ENCODE measurements around the gene PTK7.

DNA sequence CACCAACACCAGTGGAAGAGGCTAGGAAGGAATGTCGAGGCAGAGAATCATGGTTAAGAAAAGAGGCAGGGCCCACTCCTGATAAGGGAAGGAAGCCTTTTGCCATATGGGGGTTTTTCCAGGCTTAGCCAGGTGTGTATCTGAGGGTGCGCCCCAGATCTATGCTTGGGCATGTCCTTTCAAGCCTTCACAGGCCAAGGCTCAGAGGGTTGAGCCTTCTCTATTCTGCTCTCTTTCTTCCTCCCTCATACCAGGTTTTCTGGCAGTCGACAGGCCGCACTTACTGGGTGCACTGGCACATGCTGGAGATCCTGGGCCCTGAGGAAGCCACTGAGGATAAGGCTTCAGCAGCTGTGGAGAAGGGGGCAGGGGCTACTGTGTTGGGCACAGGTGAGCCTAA lies 110.6 kb downstream of the PTK7 start:
- TF ChIP-seq, protein P1, sequence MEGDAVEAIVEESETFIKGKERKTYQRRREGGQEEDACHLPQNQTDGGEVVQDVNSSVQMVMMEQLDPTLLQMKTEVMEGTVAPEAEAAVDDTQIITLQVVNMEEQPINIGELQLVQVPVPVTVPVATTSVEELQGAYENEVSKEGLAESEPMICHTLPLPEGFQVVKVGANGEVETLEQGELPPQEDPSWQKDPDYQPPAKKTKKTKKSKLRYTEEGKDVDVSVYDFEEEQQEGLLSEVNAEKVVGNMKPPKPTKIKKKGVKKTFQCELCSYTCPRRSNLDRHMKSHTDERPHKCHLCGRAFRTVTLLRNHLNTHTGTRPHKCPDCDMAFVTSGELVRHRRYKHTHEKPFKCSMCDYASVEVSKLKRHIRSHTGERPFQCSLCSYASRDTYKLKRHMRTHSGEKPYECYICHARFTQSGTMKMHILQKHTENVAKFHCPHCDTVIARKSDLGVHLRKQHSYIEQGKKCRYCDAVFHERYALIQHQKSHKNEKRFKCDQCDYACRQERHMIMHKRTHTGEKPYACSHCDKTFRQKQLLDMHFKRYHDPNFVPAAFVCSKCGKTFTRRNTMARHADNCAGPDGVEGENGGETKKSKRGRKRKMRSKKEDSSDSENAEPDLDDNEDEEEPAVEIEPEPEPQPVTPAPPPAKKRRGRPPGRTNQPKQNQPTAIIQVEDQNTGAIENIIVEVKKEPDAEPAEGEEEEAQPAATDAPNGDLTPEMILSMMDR (conservative IDR thresholded peaks at IDR 0.05; ENCODE audit: low read depth in 2 of 2): no peak
- TF ChIP-seq EZH2 (IDR thresholded peaks at IDR 0.05; ENCODE audit: low read depth, unreplicated experiment) (no peak), POLR2AphosphoS5 (IDR thresholded peaks at IDR 0.05; ENCODE audit: low read depth) (no peak), EZH2phosphoT487 (IDR thresholded peaks at IDR 0.05; ENCODE audit: unreplicated experiment) (no peak), JUNB (IDR thresholded peaks at IDR 0.05; ENCODE audit: unreplicated experiment) (no peak), CREB1 (CRISPR knock-in tag; IDR thresholded peaks at IDR 0.05; ENCODE audit: low read depth) (no peak), ZNF114 (CRISPR knock-in tag; IDR thresholded peaks at IDR 0.05) (no peak), ZNF331 (CRISPR knock-in tag; IDR thresholded peaks at IDR 0.05; ENCODE audit: low read depth) (no peak), STAT1 (IDR thresholded peaks at IDR 0.05; ENCODE audit: unreplicated experiment) (no peak)
- TF ChIP-seq, protein P2, sequence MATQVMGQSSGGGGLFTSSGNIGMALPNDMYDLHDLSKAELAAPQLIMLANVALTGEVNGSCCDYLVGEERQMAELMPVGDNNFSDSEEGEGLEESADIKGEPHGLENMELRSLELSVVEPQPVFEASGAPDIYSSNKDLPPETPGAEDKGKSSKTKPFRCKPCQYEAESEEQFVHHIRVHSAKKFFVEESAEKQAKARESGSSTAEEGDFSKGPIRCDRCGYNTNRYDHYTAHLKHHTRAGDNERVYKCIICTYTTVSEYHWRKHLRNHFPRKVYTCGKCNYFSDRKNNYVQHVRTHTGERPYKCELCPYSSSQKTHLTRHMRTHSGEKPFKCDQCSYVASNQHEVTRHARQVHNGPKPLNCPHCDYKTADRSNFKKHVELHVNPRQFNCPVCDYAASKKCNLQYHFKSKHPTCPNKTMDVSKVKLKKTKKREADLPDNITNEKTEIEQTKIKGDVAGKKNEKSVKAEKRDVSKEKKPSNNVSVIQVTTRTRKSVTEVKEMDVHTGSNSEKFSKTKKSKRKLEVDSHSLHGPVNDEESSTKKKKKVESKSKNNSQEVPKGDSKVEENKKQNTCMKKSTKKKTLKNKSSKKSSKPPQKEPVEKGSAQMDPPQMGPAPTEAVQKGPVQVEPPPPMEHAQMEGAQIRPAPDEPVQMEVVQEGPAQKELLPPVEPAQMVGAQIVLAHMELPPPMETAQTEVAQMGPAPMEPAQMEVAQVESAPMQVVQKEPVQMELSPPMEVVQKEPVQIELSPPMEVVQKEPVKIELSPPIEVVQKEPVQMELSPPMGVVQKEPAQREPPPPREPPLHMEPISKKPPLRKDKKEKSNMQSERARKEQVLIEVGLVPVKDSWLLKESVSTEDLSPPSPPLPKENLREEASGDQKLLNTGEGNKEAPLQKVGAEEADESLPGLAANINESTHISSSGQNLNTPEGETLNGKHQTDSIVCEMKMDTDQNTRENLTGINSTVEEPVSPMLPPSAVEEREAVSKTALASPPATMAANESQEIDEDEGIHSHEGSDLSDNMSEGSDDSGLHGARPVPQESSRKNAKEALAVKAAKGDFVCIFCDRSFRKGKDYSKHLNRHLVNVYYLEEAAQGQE (IDR thresholded peaks at IDR 0.05; ENCODE audit: unreplicated experiment): no peak
- TF ChIP-seq, protein P3, sequence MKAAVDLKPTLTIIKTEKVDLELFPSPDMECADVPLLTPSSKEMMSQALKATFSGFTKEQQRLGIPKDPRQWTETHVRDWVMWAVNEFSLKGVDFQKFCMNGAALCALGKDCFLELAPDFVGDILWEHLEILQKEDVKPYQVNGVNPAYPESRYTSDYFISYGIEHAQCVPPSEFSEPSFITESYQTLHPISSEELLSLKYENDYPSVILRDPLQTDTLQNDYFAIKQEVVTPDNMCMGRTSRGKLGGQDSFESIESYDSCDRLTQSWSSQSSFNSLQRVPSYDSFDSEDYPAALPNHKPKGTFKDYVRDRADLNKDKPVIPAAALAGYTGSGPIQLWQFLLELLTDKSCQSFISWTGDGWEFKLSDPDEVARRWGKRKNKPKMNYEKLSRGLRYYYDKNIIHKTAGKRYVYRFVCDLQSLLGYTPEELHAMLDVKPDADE (IDR thresholded peaks at IDR 0.05): no peak
- TF ChIP-seq, protein P4, sequence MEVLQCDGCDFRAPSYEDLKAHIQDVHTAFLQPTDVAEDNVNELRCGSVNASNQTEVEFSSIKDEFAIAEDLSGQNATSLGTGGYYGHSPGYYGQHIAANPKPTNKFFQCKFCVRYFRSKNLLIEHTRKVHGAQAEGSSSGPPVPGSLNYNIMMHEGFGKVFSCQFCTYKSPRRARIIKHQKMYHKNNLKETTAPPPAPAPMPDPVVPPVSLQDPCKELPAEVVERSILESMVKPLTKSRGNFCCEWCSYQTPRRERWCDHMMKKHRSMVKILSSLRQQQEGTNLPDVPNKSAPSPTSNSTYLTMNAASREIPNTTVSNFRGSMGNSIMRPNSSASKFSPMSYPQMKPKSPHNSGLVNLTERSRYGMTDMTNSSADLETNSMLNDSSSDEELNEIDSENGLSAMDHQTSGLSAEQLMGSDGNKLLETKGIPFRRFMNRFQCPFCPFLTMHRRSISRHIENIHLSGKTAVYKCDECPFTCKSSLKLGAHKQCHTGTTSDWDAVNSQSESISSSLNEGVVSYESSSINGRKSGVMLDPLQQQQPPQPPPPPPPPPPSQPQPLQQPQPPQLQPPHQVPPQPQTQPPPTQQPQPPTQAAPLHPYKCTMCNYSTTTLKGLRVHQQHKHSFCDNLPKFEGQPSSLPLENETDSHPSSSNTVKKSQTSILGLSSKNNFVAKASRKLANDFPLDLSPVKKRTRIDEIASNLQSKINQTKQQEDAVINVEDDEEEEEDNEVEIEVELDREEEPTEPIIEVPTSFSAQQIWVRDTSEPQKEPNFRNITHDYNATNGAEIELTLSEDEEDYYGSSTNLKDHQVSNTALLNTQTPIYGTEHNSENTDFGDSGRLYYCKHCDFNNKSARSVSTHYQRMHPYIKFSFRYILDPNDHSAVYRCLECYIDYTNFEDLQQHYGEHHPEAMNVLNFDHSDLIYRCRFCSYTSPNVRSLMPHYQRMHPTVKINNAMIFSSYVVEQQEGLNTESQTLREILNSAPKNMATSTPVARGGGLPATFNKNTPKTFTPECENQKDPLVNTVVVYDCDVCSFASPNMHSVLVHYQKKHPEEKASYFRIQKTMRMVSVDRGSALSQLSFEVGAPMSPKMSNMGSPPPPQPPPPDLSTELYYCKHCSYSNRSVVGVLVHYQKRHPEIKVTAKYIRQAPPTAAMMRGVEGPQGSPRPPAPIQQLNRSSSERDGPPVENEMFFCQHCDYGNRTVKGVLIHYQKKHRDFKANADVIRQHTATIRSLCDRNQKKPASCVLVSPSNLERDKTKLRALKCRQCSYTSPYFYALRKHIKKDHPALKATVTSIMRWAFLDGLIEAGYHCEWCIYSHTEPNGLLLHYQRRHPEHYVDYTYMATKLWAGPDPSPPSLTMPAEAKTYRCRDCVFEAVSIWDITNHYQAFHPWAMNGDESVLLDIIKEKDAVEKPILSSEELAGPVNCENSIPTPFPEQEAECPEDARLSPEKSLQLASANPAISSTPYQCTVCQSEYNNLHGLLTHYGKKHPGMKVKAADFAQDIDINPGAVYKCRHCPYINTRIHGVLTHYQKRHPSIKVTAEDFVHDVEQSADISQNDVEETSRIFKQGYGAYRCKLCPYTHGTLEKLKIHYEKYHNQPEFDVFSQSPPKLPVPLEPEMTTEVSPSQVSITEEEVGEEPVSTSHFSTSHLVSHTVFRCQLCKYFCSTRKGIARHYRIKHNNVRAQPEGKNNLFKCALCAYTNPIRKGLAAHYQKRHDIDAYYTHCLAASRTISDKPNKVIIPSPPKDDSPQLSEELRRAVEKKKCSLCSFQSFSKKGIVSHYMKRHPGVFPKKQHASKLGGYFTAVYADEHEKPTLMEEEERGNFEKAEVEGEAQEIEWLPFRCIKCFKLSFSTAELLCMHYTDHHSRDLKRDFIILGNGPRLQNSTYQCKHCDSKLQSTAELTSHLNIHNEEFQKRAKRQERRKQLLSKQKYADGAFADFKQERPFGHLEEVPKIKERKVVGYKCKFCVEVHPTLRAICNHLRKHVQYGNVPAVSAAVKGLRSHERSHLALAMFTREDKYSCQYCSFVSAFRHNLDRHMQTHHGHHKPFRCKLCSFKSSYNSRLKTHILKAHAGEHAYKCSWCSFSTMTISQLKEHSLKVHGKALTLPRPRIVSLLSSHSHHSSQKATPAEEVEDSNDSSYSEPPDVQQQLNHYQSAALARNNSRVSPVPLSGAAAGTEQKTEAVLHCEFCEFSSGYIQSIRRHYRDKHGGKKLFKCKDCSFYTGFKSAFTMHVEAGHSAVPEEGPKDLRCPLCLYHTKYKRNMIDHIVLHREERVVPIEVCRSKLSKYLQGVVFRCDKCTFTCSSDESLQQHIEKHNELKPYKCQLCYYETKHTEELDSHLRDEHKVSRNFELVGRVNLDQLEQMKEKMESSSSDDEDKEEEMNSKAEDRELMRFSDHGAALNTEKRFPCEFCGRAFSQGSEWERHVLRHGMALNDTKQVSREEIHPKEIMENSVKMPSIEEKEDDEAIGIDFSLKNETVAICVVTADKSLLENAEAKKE (CRISPR knock-in tag; IDR thresholded peaks at IDR 0.05): no peak

Measured in GM23338 (cell line).